HG03039 (cell line): ENCODE results near the gene MYO1H.
A peak's percentile ranks its signal among the peaks of the same experiment; 100 is the strongest.
"Not testable (repeated sequence)": the region's sequence is repeated elsewhere in the genome, so short reads cannot be mapped to it uniquely, and the experiment has no call there.

ENCODE experiments used
- ATAC-seq: cut with Tn5 transposase; IDR thresholded peaks from one replicate; pipeline ENCODE4 v1.9.1; 2021; ENCODE audit warnings: mild to moderate bottlenecking, moderate library complexity; ENCODE audit not compliant: unreplicated experiment

Gene MYO1H

DNA sequence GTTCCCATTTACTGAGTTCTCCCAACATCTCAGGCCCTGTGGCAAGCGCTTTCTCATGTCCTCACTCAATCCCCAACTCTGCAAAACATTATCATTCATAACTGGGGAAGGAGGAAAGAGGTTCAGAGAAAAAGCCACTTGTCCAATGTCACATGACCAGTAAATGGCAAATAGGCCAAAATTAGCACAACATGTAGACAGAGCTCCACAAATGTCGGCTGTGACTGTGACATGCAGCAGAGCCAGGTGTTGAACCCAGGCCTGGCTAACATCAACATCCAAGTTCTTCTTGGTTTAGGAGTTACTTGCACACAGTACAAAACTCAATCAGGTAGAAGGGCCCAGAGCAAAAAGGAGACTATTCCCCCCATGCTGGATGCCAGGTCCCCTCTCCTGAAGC lies 118.6 kb downstream of the MYO1H start:
- no peak for ATAC-seq

DNA sequence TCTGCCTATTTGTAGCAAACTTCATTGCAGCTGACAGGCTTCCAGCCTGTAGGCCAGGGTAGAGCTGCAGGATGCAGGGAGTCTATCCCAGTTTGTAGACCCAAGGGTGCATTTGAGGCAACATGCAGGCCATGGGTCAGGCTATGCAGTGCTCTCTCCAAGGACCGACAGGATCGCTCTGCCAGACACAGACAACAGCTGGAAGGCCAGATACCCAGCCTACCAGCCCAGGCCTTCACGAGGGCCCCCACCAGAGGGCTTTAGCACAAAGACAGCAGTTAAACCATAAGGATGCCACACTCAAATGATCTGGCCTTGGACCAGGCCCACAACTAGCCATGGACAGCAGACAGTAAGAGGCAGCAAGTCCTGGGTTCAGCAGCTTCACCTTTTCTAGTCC lies 119.1 kb downstream of the MYO1H start:
- ATAC-seq: no peak

- no peak for ATAC-seq
These were observed 120.4 kb downstream of the MYO1H start for GRCh38 chr12:109467978-109468676.

DNA sequence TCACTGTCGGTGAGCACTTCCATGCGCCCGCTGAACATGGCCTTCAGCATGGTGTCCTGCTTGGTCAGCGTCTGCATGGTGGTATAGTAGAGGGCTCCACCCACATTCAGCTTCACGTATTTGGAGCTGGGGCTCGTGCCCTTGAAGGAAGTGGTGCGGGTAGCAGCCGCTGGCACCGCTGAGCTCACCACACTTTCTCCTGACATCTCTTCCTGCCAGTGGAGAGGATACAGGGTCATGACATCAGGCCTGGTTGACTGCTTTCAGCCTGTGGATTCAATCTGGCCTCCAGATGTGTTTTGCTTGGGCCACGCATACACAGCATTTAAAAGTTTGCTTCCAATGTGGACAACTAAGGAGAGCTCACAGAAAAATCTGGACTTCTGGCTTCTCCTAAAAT lies 121.8 kb downstream of the MYO1H start:
- ATAC-seq: no peak

DNA sequence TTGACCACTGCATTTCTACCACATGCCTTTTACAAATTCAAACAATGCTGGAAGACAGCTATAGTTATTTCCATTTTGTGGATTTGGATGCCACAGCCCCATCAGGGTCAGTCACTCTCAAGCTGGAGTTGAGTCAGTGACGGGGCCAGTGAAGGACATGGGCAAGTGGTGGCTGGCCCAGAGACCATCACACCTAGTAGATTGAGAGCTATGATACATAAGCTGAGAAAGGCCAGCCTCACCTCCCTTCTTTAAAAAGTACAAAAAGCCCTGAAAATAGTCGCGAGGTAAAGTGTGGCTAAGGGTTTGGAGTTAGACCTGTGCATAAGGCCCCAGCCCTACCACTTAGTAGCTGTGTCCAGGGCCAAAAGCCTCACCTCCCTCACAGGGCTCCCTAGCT lies 125.3 kb downstream of the MYO1H start:
- ATAC-seq: no peak

DNA sequence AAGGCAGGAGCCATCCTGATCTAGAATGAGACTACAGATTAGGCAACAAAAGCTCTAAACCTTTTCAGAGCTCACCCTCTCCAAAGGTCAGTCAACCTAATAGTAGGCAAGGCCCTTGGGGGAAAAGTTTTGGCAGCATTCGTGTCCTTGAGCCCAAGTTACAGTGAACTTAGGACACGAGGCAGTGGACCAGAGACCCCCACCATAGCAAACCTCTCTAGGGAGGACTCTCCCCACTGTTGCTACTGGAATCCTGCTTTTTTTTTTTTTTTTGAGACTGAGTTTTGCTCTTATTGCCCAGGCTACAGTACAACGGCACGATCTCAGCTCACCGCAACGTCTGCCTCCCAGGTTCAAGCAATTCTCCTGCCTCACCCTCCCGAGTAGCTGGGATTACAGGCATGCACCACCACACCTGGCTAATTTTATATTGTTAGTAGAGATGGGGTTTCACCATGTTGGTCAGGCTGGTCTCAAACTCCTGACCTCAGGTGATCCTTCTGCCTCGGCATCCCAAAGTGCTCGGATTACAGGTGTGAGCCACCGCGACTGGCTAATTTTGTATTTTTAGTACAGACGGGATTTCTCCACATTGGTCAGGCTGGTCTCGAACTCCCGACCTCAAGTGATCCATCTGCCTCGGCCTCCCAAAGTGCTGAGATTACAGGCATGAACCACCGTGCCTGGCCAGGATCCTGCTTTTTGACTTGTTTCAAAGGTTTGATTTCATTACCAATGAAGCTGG lies 126.0 kb downstream of the MYO1H start:
- ATAC-seq: not testable (repeated sequence)

DNA sequence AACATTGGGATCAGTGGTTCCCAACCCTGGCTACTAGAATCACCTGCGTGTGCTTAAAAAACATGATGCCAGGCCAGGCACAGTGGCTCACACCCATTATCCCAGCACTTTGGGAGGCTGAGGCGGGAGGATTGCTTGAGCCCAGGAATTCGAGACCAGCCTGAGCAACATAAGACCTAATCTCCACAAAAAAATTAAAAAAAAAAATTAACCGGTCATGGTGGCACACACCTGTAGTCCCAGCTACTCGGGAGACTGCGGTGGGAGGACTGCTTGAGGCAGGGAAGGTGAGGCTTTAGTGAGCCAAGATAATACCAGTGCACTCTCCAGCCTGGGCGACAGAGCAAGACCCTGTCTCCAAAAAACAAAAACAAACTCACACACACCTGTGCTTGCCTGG lies 127.4 kb downstream of the MYO1H start:
- ATAC-seq: no peak

DNA sequence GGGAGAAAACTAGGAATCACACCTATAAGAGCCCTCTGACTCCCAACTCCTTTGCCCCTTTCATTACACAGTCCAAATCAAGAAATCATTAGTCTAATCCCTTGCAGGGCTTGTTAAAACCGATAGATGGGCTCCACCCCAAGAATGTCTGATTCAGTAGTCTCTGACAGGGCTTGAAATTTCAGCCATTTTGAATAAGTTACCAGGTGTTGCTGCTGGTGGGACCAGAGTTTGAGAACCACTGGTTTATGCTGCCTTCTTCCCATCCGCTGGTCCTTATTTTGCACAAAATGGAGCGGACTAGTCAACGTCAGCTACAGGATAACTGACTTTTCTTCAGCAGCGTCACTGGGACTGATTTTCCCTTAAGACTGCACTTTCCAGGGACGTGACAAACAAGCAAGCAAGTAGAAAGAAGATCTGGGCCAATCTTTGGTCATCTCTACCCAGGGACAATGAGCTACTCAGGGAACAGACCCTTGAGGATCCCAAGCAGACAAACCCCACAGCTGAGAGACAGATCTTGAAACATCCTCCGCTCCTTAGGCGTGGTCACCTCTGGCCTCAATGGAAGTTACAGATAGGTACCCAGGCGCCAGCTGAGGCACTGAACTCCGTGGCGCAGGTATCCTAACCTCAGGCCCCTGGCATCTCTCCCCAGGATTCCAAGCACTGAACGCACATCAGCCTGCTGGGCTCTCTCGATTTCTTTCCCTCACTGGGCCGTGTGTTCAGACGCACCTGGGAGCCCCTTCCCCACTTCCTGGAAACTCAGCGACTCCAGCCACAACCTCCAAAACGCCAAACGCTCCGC lies 128.5 kb downstream of the MYO1H start:
- ATAC-seq: no peak

- ATAC-seq: no peak
These were observed 129.1 kb downstream of the MYO1H start for GRCh38 chr12:109476807-109477184.

DNA sequence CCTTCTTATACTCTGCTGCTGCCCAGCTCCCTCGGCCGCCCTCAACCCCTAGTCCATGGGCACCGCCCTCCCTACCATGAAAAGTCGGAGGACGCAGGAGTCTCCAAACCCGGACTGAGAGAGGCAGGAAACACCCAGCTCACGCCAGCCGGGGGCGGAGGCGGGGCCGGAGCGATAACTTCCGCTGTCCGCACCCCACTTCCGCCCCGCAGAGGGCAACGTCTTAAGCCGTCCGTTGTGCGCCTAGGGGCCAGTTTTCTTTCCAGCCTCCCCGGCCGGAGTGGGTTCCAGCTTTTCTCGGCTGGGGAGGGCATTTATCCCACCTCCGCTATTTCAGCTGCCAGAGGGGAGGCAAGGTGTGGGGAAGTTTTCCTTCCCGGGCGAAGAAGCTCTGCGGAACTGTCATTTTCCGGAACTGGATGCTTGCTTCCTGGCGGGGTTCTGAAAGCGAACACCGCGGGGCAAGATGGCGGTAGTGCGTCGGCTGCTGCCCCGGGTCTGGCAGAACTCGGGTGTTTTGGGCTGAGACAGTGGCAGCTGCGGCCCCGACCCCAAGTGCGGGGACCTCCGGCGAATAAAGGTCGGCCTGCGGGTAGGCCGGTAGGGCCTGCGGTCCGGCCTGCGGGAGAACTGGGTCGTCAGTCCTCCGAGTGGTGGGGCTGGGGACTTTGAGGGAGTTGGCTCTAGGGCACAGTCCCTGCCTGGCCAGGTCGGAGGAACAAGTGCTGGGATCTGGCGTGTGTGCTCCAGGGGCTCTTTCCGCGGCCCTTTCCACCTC lies 129.7 kb downstream of the MYO1H start, which contains the start of the genes KCTD10 and UBE3B:
TSS of gene KCTD10 (minus strand) at position 116 of the 778 bp plus-strand sequence. CDS start at position 78, 38 bp downstream.
TSS of gene UBE3B (plus strand) at position 450 of the 778 bp plus-strand sequence. CDS start 5,918 bp downstream, outside the sequence.
- ATAC-seq: peak; percentile 85

GRCh38 chr12:109477963-109478315 lies 130.2 kb downstream of the MYO1H start:
- no peak for ATAC-seq

DNA sequence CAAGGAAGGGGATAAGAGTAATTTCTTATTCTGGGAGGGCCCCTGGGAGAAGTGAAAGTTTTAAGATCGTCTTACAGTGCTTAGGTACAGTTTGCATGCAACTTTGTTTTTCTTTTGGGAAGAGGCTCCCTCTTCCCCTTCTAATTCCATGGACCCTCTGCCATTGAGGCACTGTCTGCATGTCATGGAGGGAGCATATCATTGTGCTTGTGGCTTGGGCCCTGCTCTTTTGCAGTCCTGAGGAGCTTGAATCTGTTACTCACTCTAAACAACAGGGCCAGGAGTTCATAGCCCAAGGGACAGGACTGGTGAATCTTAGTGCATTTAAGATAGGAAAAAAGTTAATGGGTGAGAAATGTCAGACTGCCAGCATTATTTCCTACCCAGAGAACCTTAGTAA lies 132.1 kb downstream of the MYO1H start:
- ATAC-seq: no peak

DNA sequence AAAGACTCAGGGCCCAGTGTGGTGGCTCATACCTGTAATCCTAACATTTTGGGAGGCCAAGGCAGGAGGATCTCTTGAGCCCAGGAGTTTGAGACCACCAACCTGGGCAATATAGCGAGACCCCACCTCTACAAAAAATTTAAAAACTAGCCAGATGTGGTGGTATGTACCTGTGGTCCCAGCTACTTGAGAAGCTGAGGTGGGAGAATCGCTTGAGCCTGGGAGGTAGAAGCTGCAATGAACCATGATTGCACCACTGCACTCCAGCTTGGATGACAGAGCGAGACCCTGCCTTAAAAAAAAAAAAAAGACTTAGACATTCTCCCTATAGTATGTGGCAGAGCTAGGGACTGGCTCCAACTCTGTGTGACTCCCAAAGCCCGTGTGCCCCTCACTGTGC lies 132.7 kb downstream of the MYO1H start:
- no peak for ATAC-seq

- ATAC-seq: no peak
These were observed 134.2 kb downstream of the MYO1H start for GRCh38 chr12:109481863-109482262.

DNA sequence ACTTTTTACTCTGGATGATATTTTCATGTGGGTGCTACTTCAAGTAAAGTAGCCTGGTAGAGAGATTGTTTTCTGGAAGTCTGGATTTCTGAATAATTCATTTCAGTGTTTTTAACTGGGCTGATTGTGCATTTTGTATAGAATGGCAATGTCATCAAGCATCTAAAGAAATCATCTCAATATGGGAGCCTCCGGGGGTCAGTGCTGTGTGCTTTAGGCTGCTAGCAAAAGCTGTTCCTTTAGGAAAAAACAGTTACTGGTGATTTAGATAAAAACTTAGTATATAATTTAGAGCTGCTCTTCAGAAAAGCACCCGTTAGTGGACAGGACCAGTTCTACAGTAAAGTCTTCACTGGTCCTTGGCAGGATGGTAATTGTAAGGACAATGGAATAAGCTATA lies 134.8 kb downstream of the MYO1H start:
- no peak for ATAC-seq

DNA sequence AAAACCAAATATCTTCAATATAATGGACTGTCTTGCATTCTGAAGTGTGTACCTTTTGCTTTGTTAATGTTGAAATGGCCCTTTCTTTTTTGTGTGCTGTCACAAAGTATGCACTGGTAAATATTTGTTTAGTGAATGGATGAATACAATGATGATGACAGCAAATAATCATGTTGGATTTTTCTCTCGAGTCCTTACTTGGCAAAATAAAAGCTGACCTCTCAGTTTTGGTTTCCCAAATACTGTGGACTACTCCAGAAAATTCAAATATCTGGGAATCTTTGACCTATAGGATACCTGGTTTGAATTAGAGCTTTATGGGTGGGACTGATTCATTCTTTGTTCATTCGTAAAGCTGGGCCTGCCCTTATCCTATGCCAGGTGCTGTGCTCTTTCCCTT lies 135.2 kb downstream of the MYO1H start:
- ATAC-seq: no peak

DNA sequence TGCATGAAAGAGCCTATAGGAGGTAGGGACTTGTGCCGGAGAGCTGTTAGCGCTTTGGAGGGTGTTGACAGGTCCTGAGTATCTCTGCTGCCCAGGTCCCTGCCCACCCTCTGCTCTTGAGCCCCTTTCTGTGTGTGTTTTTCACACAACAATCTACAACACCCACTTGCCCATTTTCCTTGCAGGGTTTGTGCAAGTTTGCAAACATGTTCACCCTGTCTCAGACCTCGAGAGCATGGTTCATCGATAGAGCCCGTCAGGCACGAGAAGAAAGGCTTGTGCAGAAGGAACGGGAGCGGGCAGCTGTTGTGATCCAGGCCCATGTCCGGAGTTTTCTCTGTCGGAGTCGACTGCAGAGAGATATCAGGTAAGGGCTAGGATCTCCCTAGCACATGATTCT lies 135.6 kb downstream of the MYO1H start:
- no peak for ATAC-seq

GRCh38 chr12:109485201-109485600 lies 137.5 kb downstream of the MYO1H start:
- no peak for ATAC-seq

DNA sequence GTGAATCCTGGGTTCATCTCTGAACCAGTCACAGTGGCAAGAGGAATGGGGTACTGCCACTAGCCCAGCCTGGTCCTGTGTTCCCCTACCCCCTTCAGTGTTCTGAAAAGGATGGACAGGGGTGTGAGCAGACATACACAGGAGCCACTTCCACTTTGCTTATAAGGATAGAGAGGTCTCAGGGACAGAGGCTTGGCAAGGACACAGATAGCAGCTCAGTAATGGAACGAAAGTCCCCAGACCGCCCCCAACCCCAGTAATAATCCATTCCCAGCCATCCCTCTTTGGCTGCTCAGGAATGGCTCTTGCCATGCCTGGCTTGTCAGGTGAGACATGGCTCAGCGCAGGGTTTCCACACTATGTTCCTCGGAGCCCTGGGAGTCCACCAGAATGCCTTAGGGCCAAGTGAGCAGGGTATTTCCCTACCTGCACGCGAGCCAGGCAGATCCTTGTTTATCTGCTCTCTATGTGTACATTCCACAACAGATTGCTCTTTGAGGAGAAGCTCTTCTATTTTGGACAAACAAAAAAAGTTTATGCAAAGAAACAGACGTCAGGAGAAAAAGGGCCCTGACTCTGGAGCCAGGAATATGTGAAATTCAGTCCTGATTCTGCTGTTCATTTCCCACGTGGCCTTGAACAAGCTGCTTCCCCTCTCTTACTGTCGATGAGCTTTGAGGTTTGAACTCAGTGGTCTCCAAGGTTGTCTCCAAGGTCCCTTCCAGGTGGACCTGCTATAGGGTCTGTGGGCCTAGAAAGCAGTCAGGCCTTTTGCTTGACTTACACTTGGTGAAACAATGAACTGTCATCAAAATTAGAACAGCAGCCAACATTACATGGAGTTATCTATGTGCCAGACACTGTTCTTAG lies 139.7 kb downstream of the MYO1H start:
- no peak for ATAC-seq
